ENCODE data around the gene FMOD.

DNA sequence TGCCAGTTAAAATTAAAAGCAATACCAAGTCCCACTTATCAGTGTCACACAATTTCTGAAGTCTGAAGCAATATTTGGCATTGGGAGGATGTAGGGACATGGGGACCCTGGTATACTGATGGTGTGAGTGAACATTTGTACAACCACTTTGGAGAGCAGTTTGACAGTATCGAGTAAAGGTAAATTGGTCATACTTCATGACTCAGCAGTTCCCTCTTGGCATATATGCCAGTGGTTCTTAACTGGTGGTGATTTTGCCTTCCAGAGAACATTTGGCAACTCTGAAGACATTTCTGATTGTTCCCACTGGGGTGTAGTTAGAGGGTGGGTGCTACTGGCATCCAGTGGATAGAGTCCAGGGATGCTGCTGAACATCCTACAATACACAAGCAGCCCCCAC lies 19.7 kb downstream of the FMOD start:
- TF ChIP-seq, protein P1, sequence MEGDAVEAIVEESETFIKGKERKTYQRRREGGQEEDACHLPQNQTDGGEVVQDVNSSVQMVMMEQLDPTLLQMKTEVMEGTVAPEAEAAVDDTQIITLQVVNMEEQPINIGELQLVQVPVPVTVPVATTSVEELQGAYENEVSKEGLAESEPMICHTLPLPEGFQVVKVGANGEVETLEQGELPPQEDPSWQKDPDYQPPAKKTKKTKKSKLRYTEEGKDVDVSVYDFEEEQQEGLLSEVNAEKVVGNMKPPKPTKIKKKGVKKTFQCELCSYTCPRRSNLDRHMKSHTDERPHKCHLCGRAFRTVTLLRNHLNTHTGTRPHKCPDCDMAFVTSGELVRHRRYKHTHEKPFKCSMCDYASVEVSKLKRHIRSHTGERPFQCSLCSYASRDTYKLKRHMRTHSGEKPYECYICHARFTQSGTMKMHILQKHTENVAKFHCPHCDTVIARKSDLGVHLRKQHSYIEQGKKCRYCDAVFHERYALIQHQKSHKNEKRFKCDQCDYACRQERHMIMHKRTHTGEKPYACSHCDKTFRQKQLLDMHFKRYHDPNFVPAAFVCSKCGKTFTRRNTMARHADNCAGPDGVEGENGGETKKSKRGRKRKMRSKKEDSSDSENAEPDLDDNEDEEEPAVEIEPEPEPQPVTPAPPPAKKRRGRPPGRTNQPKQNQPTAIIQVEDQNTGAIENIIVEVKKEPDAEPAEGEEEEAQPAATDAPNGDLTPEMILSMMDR (conservative IDR thresholded peaks at IDR 0.05), result no peak
- no peak for TF ChIP-seq ZFX (IDR thresholded peaks at IDR 0.05)
